K562 (cell line): ENCODE data around the gene PIWIL1. TPM values are rescaled to one million over a fixed set of nuclear protein-coding genes. Genes with fewer than 3 reads are reported as not detected.

ENCODE experiments used
- ATAC-seq: fragments of 200-7000 bp; cut with Tn5 transposase; 3 replicates; pipeline ENCODE4 v1.9.1; 2020; ENCODE audit warnings: moderate library complexity
- BruUV-seq: library from RNA; stranded (reverse); fragments of 400-500 nt; replicated peaks from 2 replicates; lab custom pipeline; 2021; lab: Mats Ljungman, UMichigan
- CTCF ChIA-PET: fragments of 300-600 bp; formaldehyde crosslinking; extraction: SDS; loops from one replicate; lab custom pipeline; 2021; ENCODE audit warnings: low intra/inter-chr PET ratio; lab: Yijun Ruan, JAX
- POLR2A ChIA-PET: fragments of 300-600, 350-650 bp; sonication (Branson Sonifier 250); formaldehyde crosslinking; extraction: SDS; loops from one replicate; lab custom pipeline; 2021; ENCODE audit warnings: antibody characterized with exemption, inconsistent platforms; lab: Yijun Ruan, JAX
- DNase-seq, 4 experiments: peaks; one replicate each; pipeline versions ENCODE4 v3.0.0 to v3.0.0-alpha.2; 2011 to 2018; ENCODE audit warnings: low spot score in 3 of 4, mixed read lengths in 3 of 4; ENCODE audit errors: extremely low read depth in 1 of 4
- FAIRE-seq: peaks from 2 replicates; lab custom pipeline; 2011; peaks lifted over from hg19 to GRCh38; lab: Jason Lieb, UNC
- H2AFZ ChIP-seq: 2 replicates; pipeline ENCODE4 v1.6.0; 2011; ENCODE audit warnings: low read depth, low read length, control low read depth, inconsistent platforms
- H3K27ac ChIP-seq: fragments of 200-600 bp; 3 replicates; pipeline ENCODE4 v1.8.0; 2011; ENCODE audit warnings: low read depth, mild to moderate bottlenecking, control low read depth, inconsistent platforms, low read length, moderate library complexity, mixed read lengths; ENCODE audit errors: extremely low read depth
- H3K27me3 ChIP-seq, 2 experiments: fragments of 300-600 bp in 1 of 2; 2 replicates in 1 of 2; 3 replicates in 1 of 2; pipeline versions ENCODE4 v1.6.0 to v1.8.0; 2011; ENCODE audit warnings: inconsistent platforms in 2 of 2, low read length in 2 of 2, mild to moderate bottlenecking in 1 of 2, mixed read lengths in 1 of 2, moderate library complexity in 1 of 2; ENCODE audit not compliant: control insufficient read depth in 2 of 2, insufficient read depth in 2 of 2
- H3K36me3 ChIP-seq: fragments of 300-600 bp; 3 replicates; pipeline ENCODE4 v1.8.0; 2011; ENCODE audit warnings: mild to moderate bottlenecking, low read length, inconsistent platforms; ENCODE audit not compliant: control insufficient read depth, insufficient read depth
- H3K4me1 ChIP-seq, 2 experiments: fragments of 200-600 bp in 1 of 2; replicated peaks in 1 of 2; 2 replicates in 1 of 2; 3 replicates in 1 of 2; pipeline versions ENCODE4 v1.5.1 to v1.8.0; 2011; ENCODE audit warnings: inconsistent platforms in 2 of 2, low read length in 2 of 2, mild to moderate bottlenecking in 1 of 2, mixed read lengths in 1 of 2, moderate library complexity in 1 of 2; ENCODE audit not compliant: control insufficient read depth in 2 of 2, insufficient read depth in 2 of 2
- H3K4me2 ChIP-seq: 2 replicates; pipeline ENCODE4 v1.6.1; 2011; ENCODE audit warnings: low read length, control low read depth, inconsistent platforms, mixed read lengths; ENCODE audit not compliant: insufficient read depth
- H3K4me3 ChIP-seq: fragments of 200-600 bp; sonication (generic), shearing (Covaris generic); 2 replicates; pipeline ENCODE4 v1.5.1; 2016; ENCODE audit warnings: control low read depth, inconsistent platforms
- H3K79me2 ChIP-seq: fragments of 200-600 bp; 3 replicates; pipeline ENCODE4 v1.8.0; 2011; ENCODE audit warnings: low read length, inconsistent platforms; ENCODE audit not compliant: control insufficient read depth, insufficient read depth
- H3K9ac ChIP-seq, 2 experiments: 2 replicates each; pipeline versions ENCODE4 v1.6.0 to v1.6.1; 2011; ENCODE audit warnings: low read depth in 2 of 2, low read length in 2 of 2, control low read depth in 1 of 2, inconsistent platforms in 1 of 2, mild to moderate bottlenecking in 1 of 2, mixed read lengths in 1 of 2; ENCODE audit not compliant: insufficient read depth in 1 of 2
- H3K9me1 ChIP-seq: one replicate; pipeline ENCODE4 v1.6.0; 2011; ENCODE audit warnings: inconsistent platforms, mild to moderate bottlenecking, low read length, moderate library complexity; ENCODE audit not compliant: control insufficient read depth, insufficient read depth
- H3K9me3 ChIP-seq: replicated peaks from 2 replicates; pipeline ENCODE4 v1.5.1; 2011; ENCODE audit warnings: low read depth, low read length, inconsistent platforms; ENCODE audit not compliant: control insufficient read depth, insufficient read depth
- H4K20me1 ChIP-seq: replicated peaks from 2 replicates; pipeline ENCODE4 v1.6.1; 2011; ENCODE audit warnings: low read length, inconsistent platforms, mixed read lengths; ENCODE audit not compliant: control insufficient read depth, insufficient read depth
- CCAR2 ChIP-seq: fragments of 200-400 bp; formaldehyde crosslinking; IDR thresholded peaks from 2 replicates; pipeline ENCODE4 v1.6.1; 2017; ENCODE audit warnings: mild to moderate bottlenecking, low read depth, low read length
- ELF1 ChIP-seq: fragments of 200-800 bp; sonication (Bioruptor generic); IDR thresholded peaks from 2 replicates; pipeline ENCODE4 v1.6.1; 2016; ENCODE audit warnings: missing genetic modification characterization, missing compliant biosample characterization
- NBN ChIP-seq: fragments of 450-650 bp; IDR thresholded peaks from 2 replicates; pipeline ENCODE4 v1.6.1; 2016; ENCODE audit warnings: low read depth, mild to moderate bottlenecking
- NCOA6 ChIP-seq: fragments of 450-650 bp; IDR thresholded peaks from 2 replicates; pipeline ENCODE4 v1.6.1; 2017; ENCODE audit warnings: mild to moderate bottlenecking
- POLR3G ChIP-seq: IDR thresholded peaks from 2 replicates; pipeline ENCODE4 v1.6.1; 2011; ENCODE audit not compliant: insufficient read length, insufficient replicate concordance; ENCODE audit errors: extremely low read depth
- SRSF9 ChIP-seq: fragments of 200-400 bp; formaldehyde crosslinking; IDR thresholded peaks from 2 replicates; pipeline ENCODE4 v1.6.1; 2017; ENCODE audit warnings: low read depth, low read length, borderline replicate concordance
- ZNF124 ChIP-seq: sonication (generic); formaldehyde crosslinking; IDR thresholded peaks from 2 replicates; pipeline ENCODE4 v1.8.1; 2022; ENCODE audit warnings: missing genetic modification reagents
- WGBS: fragments of 100-300 bp; shearing (Covaris generic); methylation state at CpG from one replicate; pipeline ENCODE4 v1.1.6; 2016; ENCODE audit warnings: low coverage, mixed read lengths; ENCODE audit not compliant: insufficient coverage; ENCODE audit errors: missing lambda C conversion rate; 5-methylcytosine and 5-hydroxymethylcytosine counted together
- in situ Hi-C: fragments of 300-500 bp; cut with MboI; formaldehyde crosslinking; loops from 4 replicates; pipeline ENCODE4 v1.15.0; 2018; ENCODE audit warnings: inconsistent platforms, mixed read lengths
- intact Hi-C: fragments of 100-400 bp; cut with micrococcal nuclease; formaldehyde crosslinking; loops from 2 replicates; pipeline ENCODE4 v1.14.2; 2022
- polyA plus RNA-seq, 8 experiments: library from polyadenylated mRNA; depleted of rRNA in 4 of 8; stranded (reverse) in 5 of 8; unstranded in 3 of 8; fragments of >200 nt; fragmentation: Nextera tagmentation in 2 of 8; fragmentation: Illumina TruSeq in 1 of 8; extraction: Ambion mirVana in 2 of 8; extraction: Trizol in 1 of 8; gene quantifications; 2 replicates each; pipeline versions ENCODE4 v1.2.1 to v1.2.3, GENCODE V29; 2011 to 2014; ENCODE audit warnings: inconsistent platforms in 1 of 8, missing spikeins in 1 of 8
- total RNA-seq, 7 experiments: library from RNA; depleted of rRNA in 6 of 7; stranded (reverse); fragments of >200 nt in 6 of 7; fragmentation: Illumina TruSeq in 2 of 7; extraction: Trizol in 2 of 7; gene quantifications; 2 replicates each; pipeline versions ENCODE4 v1.2.1 to v1.2.3, GENCODE V29; 2011 to 2021; ENCODE audit warnings: low replicate concordance in 1 of 7
- TF ChIP-seq, protein P1 (sequence below): sonication (generic); formaldehyde crosslinking; IDR thresholded peaks from 2 replicates; pipeline ENCODE4 v1.8.1; 2023; ENCODE audit warnings: missing genetic modification reagents, mild to moderate bottlenecking, borderline replicate concordance
- TF ChIP-seq, protein P2 (sequence below): fragments of 250-450 bp; sonication (Bioruptor Pico); IDR thresholded peaks from 2 replicates; pipeline ENCODE4 v1.5.0; 2022; ENCODE audit warnings: mild to moderate bottlenecking
- TF ChIP-seq, protein P3 (sequence below), 2 experiments: fragments of 450-650 bp in 1 of 2; sonication (generic) in 1 of 2; formaldehyde crosslinking; conservative IDR thresholded peaks; 2 replicates each; pipeline versions ENCODE4 v1.4.0 to v1.8.1; 2020 to 2022; ENCODE audit warnings: mild to moderate bottlenecking in 1 of 2, missing genetic modification reagents in 1 of 2

The PIWIL1 gene
- total and polyA plus RNA-seq, 9 of the 15 experiments (the other 6 are each of a cell fraction or from before 2014, with no cell fraction given): not detected

DNA sequence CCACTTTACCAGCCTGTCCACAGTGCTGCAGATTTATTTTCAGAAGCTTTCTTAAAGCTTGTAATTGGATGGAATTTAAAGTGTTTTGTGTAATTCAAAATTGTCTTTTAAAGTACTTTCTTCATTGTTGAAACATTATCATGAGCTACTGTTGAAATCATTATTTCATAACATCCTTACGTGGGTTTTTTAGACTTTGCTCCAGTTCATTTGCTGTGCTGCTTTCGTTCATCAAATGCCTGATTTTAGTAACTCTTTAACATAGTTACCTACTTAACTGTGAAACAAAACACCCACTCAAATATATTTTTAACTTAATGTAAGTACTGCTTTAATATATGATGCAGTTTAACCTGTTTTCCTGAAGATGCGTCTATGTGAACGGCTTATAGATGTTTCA lies 47.5 kb downstream of the PIWIL1 start:
- POLR2A ChIA-PET: interaction anchor here (0.8 kb wide), 1 partner anchor 27 kb away, joined by 3 read pairs; no protein-coding TSS in a partner anchor
- Histone ChIP-seq H3K4me2 (no peak overlapping the region), H3K79me2 (no peaks in the 10 kb centered on the region), H3K9ac (no peak overlapping the region), H3K4me3 (no peak overlapping the region), H3K36me3 (no peaks in the 10 kb centered on the region), H3K9me1 (no peaks in the 10 kb centered on the region), H4K20me1 (no peaks in the 10 kb centered on the region), H3K27ac (no peak overlapping the region), H3K27me3 (no peaks in the 10 kb centered on the region), H3K4me1 (no peaks in the 10 kb centered on the region), H3K9me3 (no peaks in the 10 kb centered on the region), H2AFZ (no peak overlapping the region)
- TF ChIP-seq ZNF124 (CRISPR knock-in tag) (no peak), SRSF9 (no peak), POLR3G (no peak), NCOA6 (no peak), NBN (no peak), CCAR2 (no peak), ELF1 (tag) (no peak)
- TF ChIP-seq, protein P1, sequence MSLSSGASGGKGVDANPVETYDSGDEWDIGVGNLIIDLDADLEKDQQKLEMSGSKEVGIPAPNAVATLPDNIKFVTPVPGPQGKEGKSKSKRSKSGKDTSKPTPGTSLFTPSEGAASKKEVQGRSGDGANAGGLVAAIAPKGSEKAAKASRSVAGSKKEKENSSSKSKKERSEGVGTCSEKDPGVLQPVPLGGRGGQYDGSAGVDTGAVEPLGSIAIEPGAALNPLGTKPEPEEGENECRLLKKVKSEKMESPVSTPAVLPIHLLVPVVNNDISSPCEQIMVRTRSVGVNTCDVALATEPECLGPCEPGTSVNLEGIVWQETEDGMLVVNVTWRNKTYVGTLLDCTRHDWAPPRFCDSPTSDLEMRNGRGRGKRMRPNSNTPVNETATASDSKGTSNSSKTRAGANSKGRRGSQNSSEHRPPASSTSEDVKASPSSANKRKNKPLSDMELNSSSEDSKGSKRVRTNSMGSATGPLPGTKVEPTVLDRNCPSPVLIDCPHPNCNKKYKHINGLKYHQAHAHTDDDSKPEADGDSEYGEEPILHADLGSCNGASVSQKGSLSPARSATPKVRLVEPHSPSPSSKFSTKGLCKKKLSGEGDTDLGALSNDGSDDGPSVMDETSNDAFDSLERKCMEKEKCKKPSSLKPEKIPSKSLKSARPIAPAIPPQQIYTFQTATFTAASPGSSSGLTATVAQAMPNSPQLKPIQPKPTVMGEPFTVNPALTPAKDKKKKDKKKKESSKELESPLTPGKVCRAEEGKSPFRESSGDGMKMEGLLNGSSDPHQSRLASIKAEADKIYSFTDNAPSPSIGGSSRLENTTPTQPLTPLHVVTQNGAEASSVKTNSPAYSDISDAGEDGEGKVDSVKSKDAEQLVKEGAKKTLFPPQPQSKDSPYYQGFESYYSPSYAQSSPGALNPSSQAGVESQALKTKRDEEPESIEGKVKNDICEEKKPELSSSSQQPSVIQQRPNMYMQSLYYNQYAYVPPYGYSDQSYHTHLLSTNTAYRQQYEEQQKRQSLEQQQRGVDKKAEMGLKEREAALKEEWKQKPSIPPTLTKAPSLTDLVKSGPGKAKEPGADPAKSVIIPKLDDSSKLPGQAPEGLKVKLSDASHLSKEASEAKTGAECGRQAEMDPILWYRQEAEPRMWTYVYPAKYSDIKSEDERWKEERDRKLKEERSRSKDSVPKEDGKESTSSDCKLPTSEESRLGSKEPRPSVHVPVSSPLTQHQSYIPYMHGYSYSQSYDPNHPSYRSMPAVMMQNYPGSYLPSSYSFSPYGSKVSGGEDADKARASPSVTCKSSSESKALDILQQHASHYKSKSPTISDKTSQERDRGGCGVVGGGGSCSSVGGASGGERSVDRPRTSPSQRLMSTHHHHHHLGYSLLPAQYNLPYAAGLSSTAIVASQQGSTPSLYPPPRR (CRISPR knock-in tag): no peak
- TF ChIP-seq, protein P2, sequence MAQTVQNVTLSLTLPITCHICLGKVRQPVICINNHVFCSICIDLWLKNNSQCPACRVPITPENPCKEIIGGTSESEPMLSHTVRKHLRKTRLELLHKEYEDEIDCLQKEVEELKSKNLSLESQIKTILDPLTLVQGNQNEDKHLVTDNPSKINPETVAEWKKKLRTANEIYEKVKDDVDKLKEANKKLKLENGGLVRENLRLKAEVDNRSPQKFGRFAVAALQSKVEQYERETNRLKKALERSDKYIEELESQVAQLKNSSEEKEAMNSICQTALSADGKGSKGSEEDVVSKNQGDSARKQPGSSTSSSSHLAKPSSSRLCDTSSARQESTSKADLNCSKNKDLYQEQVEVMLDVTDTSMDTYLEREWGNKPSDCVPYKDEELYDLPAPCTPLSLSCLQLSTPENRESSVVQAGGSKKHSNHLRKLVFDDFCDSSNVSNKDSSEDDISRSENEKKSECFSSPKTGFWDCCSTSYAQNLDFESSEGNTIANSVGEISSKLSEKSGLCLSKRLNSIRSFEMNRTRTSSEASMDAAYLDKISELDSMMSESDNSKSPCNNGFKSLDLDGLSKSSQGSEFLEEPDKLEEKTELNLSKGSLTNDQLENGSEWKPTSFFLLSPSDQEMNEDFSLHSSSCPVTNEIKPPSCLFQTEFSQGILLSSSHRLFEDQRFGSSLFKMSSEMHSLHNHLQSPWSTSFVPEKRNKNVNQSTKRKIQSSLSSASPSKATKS (CRISPR knock-in tag): no peak
- TF ChIP-seq, protein P3, sequence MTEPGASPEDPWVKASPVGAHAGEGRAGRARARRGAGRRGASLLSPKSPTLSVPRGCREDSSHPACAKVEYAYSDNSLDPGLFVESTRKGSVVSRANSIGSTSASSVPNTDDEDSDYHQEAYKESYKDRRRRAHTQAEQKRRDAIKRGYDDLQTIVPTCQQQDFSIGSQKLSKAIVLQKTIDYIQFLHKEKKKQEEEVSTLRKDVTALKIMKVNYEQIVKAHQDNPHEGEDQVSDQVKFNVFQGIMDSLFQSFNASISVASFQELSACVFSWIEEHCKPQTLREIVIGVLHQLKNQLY (CRISPR knock-in tag; conservative IDR thresholded peaks at IDR 0.05): no peak
- intact Hi-C loops (no loop called here), in situ Hi-C loops (no loop called here)
- FAIRE-seq: no peak
- ATAC-seq: no peak
- no peak for DNase-seq
- WGBS: 0% methylated on average over 4 of the region's 4 CpGs
- no TSS peak for BruUV-seq
- CTCF ChIA-PET: no interaction called here
